Measurements from ENCODE around the gene ABHD16A.

The ABHD16A gene

GRCh38 chr6:31663126-31663960, 39.8 kb downstream of the ABHD16A start:
- no peak for DNase-seq (ENCODE audit: low read depth in 2 of 2, low spot score in 1 of 2)

GRCh38 chr6:31662124-31662723, 40.9 kb downstream of the ABHD16A start:
- DNase-seq (ENCODE audit: low read depth in 2 of 2, low spot score in 1 of 2), result no peak

DNA sequence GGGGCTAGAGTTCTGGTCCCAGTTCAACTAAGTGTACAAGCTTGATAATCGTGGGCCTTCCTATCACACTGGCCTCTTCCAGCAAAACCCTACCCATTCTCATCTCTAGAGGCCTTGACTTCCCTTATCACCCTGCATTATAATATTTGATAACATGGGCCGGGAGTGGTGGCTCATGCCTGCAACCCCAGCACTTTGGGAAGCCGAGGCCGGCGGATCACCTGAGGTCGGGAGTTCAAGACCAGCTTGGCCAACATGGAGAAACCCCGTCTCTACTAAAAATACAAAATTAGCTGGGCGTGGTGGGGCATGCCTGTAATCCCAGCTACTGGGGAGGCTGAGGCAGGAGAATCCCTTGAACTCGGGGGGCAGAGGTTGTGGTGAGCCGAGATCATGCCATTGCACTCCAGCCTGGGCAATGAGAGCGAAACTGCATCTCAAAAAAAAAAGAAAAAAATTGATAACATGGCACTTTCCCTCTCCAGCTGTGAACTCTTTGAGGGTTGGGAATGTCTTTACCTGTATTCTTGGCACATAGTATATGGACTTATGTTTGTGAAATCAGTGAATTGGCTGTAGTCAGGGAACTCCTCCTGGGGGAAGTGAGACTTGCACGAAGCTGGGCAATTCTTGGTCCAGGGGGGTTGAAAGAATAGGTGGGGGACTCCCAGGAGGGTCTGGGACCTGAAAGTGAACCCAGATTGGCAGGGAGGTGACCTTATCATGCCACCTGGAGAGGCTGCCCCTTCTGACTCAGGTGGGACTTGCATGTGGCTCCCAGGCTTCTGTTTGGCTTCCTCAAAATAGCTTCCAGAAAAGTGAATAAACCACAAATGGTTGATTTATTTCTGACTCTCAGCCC, 41.6 kb downstream of the ABHD16A start:
- no peak for DNase-seq (ENCODE audit: low read depth in 2 of 2, low spot score in 1 of 2)

DNA sequence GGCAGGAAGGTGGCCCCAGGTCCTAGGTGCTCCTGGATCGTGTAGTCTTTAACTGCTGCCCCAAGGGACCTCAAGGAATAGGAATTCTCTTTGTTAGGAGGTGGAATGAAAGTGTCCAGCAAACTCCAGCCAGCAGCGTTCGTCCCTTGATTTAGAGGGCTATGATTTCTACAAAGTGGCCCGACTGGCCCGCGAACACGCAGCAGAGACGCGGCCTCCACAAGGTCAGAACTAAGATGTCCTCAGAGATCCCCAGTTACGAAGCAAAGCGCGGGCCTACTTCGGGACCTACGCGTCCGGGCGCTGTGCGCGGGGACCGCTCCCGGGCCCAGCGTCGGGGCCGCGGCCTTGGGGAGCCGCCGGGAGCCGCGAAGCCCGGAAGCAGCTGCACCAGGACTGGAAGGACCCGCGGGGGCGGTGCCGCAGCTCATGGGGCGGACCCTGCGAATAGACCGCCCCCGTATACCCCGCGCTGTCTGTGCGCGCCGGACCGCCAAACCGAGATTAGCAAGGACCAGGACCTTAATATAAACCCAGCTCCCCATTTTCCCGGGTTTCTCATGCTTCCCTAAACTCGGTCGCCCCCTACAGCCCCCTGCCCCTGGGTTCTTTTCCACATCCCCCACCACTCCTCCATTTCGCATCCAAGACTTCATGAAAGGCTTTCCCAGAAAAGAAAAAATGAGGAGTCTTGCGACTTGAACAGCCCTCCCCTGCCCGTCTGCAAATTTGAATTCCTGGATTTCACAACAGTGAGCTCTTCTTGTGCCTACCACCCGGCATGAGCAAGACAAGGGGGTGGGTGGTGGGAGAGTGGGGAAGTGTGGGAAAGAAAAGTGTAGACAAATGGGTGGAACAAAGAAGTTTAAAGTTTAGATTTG, 42.5 kb downstream of the ABHD16A start, which contains the start of gene C6orf47:
Gene C6orf47 (minus strand): TSS at position 398 of the 881 bp plus-strand sequence. CDS start 831 bp downstream, outside the sequence.
- peak; percentile 59 to 66 for DNase-seq (ENCODE audit: low read depth in 2 of 2, low spot score in 1 of 2)

DNA sequence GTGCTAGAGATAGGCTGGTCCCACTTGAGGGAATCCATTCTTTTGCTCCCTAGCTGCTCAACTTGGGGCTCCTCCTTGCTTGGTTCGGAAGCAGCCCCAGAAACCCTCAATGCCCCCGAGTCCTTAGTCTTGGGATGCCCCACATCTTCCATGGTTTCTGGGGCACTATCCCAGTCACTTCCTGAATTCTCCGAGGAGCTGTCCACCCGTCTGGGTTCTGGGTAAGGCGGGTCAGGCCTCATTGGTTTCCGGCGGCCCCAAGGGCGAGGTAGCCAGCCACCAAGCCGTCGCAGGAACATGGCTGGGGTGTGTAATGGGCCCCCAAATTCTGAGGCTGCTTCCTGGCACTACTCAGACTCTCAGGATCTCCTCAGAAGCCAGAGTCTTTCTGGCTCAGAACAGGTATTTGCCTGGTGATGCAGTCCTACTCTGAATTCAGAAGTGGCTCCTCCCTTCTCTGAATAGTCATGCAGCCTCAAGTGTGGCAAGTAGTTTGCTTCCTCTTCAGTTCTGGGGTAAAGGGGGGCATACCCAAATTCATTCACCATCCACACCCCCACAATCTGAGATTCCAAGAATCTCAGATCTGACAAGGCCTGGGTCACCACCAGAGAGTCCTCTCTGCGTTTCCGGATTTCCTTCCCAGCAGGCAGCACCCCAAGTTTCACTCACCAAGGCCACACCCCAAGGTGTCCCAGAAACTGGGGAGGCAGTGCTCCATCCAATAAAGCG, 43.3 kb downstream of the ABHD16A start:
- no peak for DNase-seq (ENCODE audit: low read depth in 2 of 2, low spot score in 1 of 2)

- no peak for DNase-seq (ENCODE audit: low read depth in 2 of 2, low spot score in 1 of 2)
Observed at GRCh38 chr6:31658983-31659648, 44.0 kb downstream of the ABHD16A start.

GRCh38 chr6:31658158-31658688, 44.9 kb downstream of the ABHD16A start:
- DNase-seq (ENCODE audit: low read depth in 2 of 2, low spot score in 1 of 2), result no peak

DNA sequence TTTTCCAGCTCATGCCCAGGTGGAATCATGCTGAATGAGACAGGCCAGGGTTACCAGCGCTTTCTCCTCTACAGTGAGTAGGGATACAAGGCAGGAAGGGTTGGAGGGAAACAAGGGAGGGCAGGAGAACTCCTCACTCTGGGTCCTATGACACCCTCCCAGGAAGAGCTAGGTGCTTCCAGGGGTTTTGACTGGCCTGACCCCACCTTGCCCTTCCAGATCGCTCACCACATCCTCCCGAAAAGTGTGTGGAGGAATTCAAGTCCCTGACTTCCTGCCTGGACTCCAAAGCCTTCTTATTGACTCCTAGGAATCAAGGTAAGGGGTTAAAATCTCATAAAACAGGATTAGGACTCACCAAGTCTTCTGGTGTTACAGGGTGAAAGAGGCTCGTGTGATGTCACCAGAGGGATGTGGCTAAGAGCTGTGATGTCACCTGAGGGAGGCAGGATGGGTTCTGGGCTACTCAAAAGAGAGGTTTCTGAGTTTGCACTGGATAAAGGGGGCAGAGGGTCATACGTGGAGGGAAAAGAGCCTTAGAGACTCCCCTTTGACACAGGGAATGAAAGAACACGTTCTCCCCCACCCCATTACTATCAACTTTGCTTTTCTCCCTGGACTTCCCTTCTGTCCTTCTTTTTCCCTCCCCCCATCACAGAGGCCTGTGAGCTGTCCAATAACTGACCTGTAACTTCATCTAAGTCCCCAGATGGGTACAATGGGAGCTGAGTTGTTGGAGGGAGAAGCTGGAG, 45.5 kb downstream of the ABHD16A start:
- DNase-seq (ENCODE audit: low read depth in 2 of 2, low spot score in 1 of 2), result no peak

DNA sequence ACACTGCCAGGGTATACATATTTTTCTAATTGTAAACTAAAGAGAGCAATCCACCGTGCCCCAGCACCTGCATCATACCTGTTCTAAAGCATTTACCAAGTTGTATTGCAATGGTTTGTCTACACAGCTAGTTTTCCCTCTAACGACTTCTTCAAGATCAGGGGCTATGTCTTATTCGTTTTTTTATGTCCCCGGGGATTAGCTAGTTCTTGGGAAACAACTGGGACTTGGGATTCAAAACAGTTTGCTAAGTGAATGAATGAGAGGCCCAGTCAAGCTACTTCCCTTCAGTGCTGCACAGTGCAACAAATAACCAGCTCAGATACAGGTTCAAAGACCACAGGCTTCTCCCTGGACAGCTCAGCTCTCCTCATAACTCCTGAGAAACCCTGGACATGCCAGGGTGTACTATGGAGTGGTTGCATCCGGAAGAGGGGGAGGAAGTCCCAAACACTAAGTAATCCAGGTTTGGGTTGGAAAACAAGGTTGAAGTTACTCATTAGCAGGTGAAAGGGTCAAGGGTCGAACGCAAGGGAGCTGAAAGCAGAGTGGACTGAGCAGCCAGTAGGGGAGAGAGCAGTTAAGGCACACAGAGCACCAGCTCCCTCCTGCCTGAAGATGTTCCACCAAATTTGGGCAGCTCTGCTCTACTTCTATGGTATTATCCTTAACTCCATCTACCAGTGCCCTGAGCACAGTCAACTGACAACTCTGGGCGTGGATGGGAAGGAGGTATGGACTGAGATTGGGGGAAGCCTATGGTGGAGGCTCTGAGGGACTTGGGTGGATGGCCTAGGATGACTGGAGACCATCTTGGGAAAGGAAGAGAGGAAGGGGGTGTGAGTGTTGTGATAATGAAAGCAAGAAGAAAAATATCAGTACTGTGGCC, 47.5 kb downstream of the ABHD16A start, which contains the start of gene APOM:
Gene APOM (plus strand): TSS at position 546 of the 889 bp plus-strand sequence. CDS start 73 bp downstream, at position 619.
- no peak for DNase-seq (ENCODE audit: low read depth in 2 of 2, low spot score in 1 of 2)

- DNase-seq (ENCODE audit: low read depth in 2 of 2, low spot score in 1 of 2), result no peak
Observed at GRCh38 chr6:31654574-31655348, 48.4 kb downstream of the ABHD16A start.

GRCh38 chr6:31652925-31653724, 50.0 kb downstream of the ABHD16A start:
- DNase-seq (ENCODE audit: low read depth in 2 of 2, low spot score in 1 of 2), result peak in 1 of 2 donors; percentile 69

GRCh38 chr6:31651602-31652191, 51.4 kb downstream of the ABHD16A start:
- no peak for DNase-seq (ENCODE audit: low read depth in 2 of 2, low spot score in 1 of 2)

DNA sequence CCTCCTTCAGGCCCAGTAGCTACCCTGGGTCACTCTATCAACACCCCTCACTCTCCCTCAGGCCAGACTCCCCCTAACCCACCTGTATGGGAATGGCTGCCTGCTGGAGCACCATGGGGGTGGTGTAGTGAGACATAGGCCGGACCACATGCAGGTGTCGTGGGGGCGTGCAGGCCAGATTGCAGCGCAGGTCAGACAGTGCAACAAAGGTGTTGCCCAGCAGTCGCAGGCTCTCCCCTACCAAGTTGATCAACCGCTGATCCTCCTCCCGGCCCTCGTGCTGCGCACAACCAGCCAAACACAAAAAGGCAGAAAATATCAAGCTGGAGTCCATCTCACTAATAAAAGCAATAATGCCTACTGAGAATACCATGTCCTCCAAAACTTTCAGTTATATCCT, 57.8 kb downstream of the ABHD16A start:
- DNase-seq (ENCODE audit: low read depth in 2 of 2, low spot score in 1 of 2), result no peak

GRCh38 chr6:31643818-31644454, 59.2 kb downstream of the ABHD16A start:
- no peak for DNase-seq (ENCODE audit: low read depth in 2 of 2, low spot score in 1 of 2)

All from stimulated activated CD8-positive, alpha-beta memory T cell treated with anti-CD3 and anti-CD28 coated beads, Interleukin-4, amount 100 ng/mL, for 1 hour (primary cell).